ENCODE data around the gene DDRGK1.

Gene DDRGK1

DNA sequence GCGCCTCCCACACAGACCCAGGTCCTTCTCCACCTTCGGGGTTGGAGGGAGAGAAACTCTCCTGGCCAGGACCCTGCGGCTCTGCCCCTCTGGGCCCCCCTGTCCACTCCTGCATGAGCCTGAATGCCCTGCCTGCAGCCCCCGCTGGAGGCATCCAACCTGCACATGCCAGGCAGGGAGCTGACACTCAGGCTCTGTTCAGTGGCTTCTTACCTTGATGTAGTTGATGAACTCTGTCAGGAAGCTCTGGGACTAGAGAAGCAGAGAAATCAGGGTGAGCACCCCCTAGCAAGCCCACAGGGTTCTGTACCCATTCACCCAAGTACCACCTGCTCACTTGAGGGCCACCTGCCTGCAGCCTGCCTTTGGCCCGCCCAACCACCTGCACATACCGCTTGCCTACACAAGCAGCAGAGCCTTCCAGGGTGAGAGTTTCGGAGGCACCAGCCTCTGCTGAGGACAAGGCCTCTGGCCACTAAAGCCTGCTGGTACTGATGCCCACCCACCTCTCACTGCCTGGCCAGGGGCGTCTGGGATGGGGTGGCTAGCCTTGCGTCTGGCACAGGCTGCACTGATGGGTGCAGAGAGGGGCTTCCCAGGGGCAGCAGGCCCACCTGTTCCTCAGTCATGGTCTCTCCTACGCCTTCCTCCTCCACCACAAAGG lies 9.7 kb downstream of the DDRGK1 start:
- TF ChIP-seq, protein P1, sequence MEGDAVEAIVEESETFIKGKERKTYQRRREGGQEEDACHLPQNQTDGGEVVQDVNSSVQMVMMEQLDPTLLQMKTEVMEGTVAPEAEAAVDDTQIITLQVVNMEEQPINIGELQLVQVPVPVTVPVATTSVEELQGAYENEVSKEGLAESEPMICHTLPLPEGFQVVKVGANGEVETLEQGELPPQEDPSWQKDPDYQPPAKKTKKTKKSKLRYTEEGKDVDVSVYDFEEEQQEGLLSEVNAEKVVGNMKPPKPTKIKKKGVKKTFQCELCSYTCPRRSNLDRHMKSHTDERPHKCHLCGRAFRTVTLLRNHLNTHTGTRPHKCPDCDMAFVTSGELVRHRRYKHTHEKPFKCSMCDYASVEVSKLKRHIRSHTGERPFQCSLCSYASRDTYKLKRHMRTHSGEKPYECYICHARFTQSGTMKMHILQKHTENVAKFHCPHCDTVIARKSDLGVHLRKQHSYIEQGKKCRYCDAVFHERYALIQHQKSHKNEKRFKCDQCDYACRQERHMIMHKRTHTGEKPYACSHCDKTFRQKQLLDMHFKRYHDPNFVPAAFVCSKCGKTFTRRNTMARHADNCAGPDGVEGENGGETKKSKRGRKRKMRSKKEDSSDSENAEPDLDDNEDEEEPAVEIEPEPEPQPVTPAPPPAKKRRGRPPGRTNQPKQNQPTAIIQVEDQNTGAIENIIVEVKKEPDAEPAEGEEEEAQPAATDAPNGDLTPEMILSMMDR (IDR thresholded peaks at IDR 0.05; ENCODE audit: unreplicated experiment in 3 of 3), result no peak
- Mint-ChIP-seq H3K36me3 (ENCODE audit: low read depth) (peaks cover 60% of the 10 kb centered on the region), H3K27me3 (ENCODE audit: low read depth) (no peaks in the 10 kb centered on the region), H3K9me3 (no peaks in the 10 kb centered on the region), H3K4me3 (no peak overlapping the region), H3K4me1 (no peaks in the 10 kb centered on the region), H3K27ac (no peak overlapping the region)

DNA sequence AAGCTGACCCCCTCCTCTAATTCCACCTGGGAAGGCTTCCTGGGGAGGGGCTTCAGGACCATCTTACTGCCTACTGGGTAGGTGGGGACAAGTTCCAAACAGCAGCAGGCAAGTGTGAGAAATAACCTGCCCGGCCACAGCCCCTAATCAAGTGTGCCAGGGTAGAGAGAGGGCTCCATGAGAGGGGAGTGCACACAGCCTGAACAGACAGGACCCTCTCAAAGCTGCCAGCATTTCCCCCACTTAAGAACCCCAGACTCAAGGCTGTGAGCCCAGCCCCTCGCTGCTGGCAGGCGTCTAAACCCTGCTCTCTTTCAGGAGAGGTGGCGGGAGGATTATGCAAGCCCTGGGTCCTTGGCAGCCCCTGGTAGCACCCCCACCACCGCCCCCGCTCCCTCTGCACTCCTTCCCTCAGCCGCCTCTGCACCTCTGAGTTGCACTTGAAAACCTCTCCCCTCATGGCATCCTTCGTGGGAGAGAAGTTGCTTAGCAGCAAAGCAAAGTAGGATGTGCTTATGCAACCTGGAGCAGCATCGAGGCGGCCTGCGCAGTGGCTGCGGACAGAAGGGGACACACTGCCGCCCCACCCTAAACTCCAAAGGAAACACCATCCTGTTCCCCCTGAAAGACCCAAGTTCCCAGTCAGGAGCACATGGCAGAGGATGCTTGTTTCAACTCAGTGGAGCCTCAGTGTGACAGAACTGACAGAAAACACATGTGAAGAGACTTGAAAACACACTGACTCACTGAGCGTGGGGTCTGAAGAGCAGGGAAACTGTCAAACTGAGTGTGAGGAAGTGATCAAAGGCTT lies 10.5 kb downstream of the DDRGK1 start:
- no peaks in the 10 kb centered on the region for H3K27me3 Mint-ChIP-seq (ENCODE audit: low read depth)
- H3K9me3 Mint-ChIP-seq, result no peaks in the 10 kb centered on the region
- H3K4me3 Mint-ChIP-seq, result no peak overlapping the region
- TF ChIP-seq, protein P1 (IDR thresholded peaks at IDR 0.05; ENCODE audit: unreplicated experiment in 3 of 3), result no peak
- peaks cover 58% of the 10 kb centered on the region for H3K36me3 Mint-ChIP-seq (ENCODE audit: low read depth)
- H3K27ac Mint-ChIP-seq, result no peak overlapping the region
- no peaks in the 10 kb centered on the region for H3K4me1 Mint-ChIP-seq

DNA sequence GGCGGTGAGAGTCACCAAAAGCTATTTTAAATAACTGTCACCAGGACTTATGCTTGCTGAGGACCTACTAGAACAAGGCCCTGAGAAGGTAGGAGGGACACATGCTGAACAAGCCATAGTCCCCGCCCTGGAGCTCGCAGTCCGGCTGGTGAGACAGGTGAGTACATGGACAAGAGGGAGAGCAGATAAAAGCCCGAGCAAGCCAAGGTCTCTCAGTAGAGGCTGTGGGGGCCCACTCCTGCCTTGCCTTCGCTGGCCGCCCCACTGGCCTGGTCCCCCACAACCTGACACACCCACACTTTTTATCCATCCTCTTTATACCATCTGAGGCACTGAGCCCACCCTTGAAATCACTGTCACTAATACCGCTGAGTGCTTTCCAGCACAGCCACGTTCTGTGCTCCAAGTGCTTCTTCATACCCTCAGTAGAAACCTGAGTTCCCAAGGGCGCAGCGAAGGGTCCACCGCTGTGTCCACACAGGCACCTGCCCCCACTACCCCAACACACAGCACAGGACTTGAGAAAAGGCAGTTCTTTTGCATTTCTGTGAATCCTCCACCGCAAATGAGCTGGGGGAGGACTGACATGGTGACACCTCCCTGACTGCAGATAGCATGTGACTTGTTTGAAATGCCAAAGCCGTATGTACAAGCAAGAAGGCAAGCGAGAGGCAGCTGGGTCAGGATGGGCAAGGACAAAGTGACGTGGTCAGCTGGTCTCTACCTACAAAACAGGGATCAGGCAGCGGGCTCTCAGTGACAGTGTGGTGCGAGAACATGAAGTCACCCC lies 12.1 kb downstream of the DDRGK1 start:
- no peak overlapping the region for H3K4me3 Mint-ChIP-seq
- no peaks in the 10 kb centered on the region for H3K27me3 Mint-ChIP-seq (ENCODE audit: low read depth)
- no peak overlapping the region for H3K27ac Mint-ChIP-seq
- H3K4me1 Mint-ChIP-seq, result no peaks in the 10 kb centered on the region
- TF ChIP-seq, protein P1 (IDR thresholded peaks at IDR 0.05; ENCODE audit: unreplicated experiment in 3 of 3), result no peak
- no peaks in the 10 kb centered on the region for H3K9me3 Mint-ChIP-seq
- H3K36me3 Mint-ChIP-seq (ENCODE audit: low read depth), result peaks cover 49% of the 10 kb centered on the region

DNA sequence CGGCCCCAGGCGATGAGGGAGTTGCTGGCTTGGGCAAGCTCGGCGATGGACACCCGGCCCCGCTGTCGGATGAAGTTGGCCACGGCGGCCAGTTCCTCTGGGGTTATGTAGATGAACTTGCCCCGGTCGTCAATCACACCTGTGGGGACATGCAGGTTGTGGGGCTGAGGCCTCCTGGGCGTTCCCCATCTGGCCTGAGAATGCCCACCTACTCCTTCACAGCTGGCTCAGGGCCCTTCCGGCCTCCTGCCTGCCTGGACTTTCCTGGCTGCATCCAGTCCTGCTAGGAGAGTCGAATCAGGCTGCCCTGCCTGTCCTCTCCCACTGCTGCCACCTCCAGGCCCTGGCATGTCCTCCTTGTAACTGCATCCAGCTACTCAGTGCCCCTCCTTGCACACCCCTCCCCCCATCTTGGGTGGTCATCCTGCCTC lies 13.8 kb downstream of the DDRGK1 start:
- H3K4me1 Mint-ChIP-seq, result no peaks in the 10 kb centered on the region
- H3K9me3 Mint-ChIP-seq, result no peaks in the 10 kb centered on the region
- H3K27me3 Mint-ChIP-seq (ENCODE audit: low read depth), result no peaks in the 10 kb centered on the region
- H3K27ac Mint-ChIP-seq, result no peak overlapping the region
- no peak overlapping the region for H3K4me3 Mint-ChIP-seq
- TF ChIP-seq, protein P1 (IDR thresholded peaks at IDR 0.05; ENCODE audit: unreplicated experiment in 3 of 3), result no peak
- peaks cover 41% of the 10 kb centered on the region for H3K36me3 Mint-ChIP-seq (ENCODE audit: low read depth)

DNA sequence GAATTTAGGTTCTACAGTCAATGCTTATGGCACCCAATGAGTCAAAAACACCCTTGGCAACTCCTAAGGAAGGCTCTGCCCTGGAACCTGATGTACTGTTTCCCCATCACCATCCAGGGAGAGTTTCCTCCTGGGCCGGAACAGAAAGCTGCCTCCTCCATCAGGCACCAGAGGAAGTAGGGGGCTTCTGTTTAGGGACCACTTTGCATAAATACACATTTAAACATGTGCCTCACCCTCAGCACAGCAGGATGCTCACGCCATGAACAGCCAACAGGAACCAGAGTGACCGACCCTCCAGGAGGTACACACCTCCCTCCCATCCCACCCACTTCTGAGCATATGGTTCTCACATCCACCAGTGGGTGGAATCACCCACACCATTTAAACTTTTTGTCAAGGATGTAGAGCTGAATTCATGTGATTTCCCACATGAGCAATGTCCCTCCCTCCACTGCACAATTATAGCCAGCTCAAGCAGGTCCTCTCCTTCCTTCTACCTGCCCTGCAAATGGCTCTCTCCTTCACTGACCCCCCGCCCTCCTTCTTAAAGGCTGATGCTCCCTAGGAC lies 14.8 kb downstream of the DDRGK1 start:
- Mint-ChIP-seq H3K9me3 (no peaks in the 10 kb centered on the region), H3K27me3 (ENCODE audit: low read depth) (no peaks in the 10 kb centered on the region), H3K27ac (no peak overlapping the region), H3K4me1 (no peaks in the 10 kb centered on the region), H3K4me3 (no peak overlapping the region), H3K36me3 (ENCODE audit: low read depth) (peaks cover 34% of the 10 kb centered on the region)
- TF ChIP-seq, protein P1 (IDR thresholded peaks at IDR 0.05; ENCODE audit: unreplicated experiment in 3 of 3), result no peak
